HL-60 (cell line): ENCODE measurements around the gene BAIAP2L1.

Experiments used
- DNase-seq, 2 experiments: peaks; one replicate each; pipeline ENCODE4 v3.0.0-alpha.2; 2010 to 2020; ENCODE audit warnings: low read depth in 1 of 2, low spot score in 1 of 2
- H3K27ac ChIP-seq: fragments of 250-450 bp; sonication (Bioruptor Pico); replicated peaks from 2 replicates; pipeline ENCODE4 v1.5.1; 2020; ENCODE audit warnings: mild to moderate bottlenecking, moderate library complexity
- H3K27me3 ChIP-seq: fragments of 250-450 bp; sonication (Bioruptor Pico); 2 replicates; pipeline ENCODE4 v1.5.1; 2021; ENCODE audit warnings: mild to moderate bottlenecking, moderate library complexity; ENCODE audit not compliant: insufficient read depth, poor library complexity, severe bottlenecking
- H3K4me3 ChIP-seq: replicated peaks from 2 replicates; pipeline ENCODE4 v1.5.1; 2011; ENCODE audit warnings: mild to moderate bottlenecking, control low read depth, low read length; ENCODE audit not compliant: insufficient read depth
- CTCF ChIP-seq: IDR thresholded peaks from one replicate; pipeline ENCODE4 v1.5.1; 2011; ENCODE audit warnings: low read length, control low read depth, inconsistent platforms; ENCODE audit not compliant: insufficient read depth
- GABPA ChIP-seq: IDR thresholded peaks from 2 replicates; pipeline ENCODE4 v1.6.1; 2012; ENCODE audit warnings: low read depth
- POLR2AphosphoS5 ChIP-seq: IDR thresholded peaks from 2 replicates; pipeline ENCODE4 v1.6.1; 2012; ENCODE audit warnings: low read depth
- REST ChIP-seq: IDR thresholded peaks from 2 replicates; pipeline ENCODE4 v1.6.1; 2012; ENCODE audit warnings: low read depth; ENCODE audit not compliant: insufficient replicate concordance
- SPI1 ChIP-seq: IDR thresholded peaks from 2 replicates; pipeline ENCODE4 v1.6.1; 2012; ENCODE audit warnings: low read depth, mild to moderate bottlenecking, borderline replicate concordance

Gene BAIAP2L1

DNA sequence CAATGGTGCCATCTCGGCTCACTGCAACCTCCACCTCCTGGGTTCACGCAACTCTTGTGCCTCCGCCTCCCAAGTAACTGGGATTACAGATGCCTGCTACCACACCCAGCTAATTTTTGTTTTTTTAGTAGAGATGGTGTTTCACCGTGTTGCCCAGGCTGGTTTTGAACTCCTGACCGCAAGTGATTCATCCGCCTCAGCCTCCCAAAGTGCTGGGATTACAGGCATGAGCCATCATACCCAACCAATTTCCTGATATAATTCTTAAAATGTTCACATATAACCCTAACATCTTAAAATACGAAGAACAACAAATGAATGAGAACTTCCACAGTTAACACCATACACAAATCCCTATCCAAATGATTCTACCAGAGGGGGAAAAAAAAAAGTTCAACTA is 31.2 kb downstream of the BAIAP2L1 start:
- no peaks in the 10 kb centered on the region for H3K27me3 ChIP-seq
- no peak for DNase-seq
- no peak overlapping the region for H3K27ac ChIP-seq
- H3K4me3 ChIP-seq = no peak overlapping the region
- no peak for TF ChIP-seq SPI1
- TF ChIP-seq CTCF = no peak
- TF ChIP-seq REST = no peak
- no peak for TF ChIP-seq POLR2AphosphoS5
- TF ChIP-seq GABPA = no peak

DNA sequence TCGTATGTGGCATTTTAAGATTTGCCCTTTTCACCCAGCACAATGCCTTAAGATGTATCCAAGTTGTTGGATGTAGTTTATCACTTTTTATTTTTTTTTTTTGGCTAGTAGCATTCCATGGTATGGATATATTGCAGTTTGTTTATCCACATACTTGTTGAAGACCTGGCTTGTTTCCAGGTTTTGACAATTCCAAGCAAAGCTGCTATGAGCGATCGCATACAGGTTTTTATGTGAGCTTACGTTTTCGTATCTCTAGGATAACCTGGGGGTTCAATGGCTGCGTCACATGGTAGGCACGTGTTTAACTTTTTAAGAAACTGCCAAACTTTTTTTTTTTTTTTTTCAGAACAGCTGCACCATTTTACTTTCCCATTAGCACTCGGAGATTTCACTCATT is 32.2 kb downstream of the BAIAP2L1 start:
- DNase-seq = no peak
- no peak overlapping the region for H3K27ac ChIP-seq
- H3K27me3 ChIP-seq = no peaks in the 10 kb centered on the region
- H3K4me3 ChIP-seq = no peak overlapping the region
- TF ChIP-seq GABPA = no peak
- TF ChIP-seq SPI1 = no peak
- no peak for TF ChIP-seq POLR2AphosphoS5
- no peak for TF ChIP-seq REST
- TF ChIP-seq CTCF = no peak

- Histone ChIP-seq H3K27ac (no peak overlapping the region), H3K4me3 (no peak overlapping the region), H3K27me3 (peaks cover 2% of the 10 kb centered on the region)
- TF ChIP-seq CTCF (no peak), REST (no peak), SPI1 (no peak), GABPA (no peak), POLR2AphosphoS5 (no peak)
- no peak for DNase-seq
Measured at GRCh38 chr7:98366562-98366938, 34.3 kb downstream of the BAIAP2L1 start.
